NCI-H146 (cell line): ENCODE measurements around the gene SFMBT2.
A peak's percentile ranks its signal among the peaks of the same experiment; 100 is the strongest.

Experiments
- DNase-seq: peaks from one replicate; lab custom pipeline; 2025; lab: John Stamatoyannopoulos, UW

The SFMBT2 gene

DNA sequence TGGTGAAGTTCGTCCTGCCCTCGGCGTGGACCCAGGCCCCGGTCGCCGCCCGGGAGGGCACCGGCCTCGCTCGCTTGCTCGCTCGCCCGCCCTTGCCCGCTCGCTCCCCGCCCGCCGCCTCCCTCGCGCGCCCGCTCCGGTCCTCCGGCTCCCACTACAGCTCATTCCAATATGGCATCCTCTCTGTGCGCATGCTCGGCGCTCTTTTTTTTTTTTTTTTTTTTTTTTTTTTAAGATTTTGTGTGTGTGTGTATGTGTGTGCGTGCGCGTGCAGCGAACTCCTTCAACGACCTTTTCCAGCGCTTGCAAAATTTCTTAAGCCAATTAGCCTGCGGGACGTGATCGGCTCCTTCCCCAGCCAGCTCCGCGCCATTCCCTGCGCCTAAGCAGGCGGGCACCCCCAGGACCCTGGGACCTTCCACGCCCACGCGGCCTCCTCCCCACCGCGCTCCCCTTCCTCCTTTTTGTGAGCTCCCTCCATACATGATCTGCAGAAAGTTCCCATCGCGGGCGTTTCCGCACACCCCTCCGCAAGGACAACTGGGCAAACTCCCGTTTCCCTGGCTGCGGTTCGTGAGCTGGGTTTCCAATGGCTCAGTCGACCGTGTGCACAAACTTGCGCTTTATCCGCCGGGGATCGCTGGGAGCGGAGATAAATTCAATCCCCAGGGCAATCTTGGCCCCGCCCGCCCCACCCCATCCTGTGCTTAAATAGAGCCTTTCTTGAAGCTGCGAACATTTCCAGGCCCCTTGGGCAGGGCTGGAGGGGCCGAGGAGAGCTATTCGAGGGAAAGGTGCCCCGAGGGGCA is at the start of gene SFMBT2:
Gene SFMBT2 (minus strand): TSS at position 173 of the 809 bp plus-strand sequence. CDS start 29,136 bp downstream, outside the sequence.
- peak; percentile 50 for DNase-seq

DNA sequence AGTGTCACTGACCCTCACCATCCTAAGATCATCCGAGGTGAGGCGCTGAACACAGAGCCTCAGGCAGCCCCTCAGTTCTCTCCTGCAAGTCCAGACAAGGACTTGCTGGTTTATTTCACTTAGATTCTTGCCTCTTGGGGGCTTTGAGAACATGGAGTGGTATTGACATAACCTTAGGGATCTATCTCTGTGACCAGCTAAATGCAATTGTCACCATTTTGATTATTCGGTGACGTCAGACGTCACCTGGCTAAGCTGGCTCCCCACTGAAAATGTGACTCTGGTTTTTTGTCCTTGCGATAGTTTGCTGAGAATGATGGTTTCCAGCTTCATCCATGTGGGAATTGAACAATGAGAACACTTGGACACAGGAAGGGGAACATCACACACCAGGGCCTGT is 49.2 kb upstream of the SFMBT2 start:
- no peak for DNase-seq

DNA sequence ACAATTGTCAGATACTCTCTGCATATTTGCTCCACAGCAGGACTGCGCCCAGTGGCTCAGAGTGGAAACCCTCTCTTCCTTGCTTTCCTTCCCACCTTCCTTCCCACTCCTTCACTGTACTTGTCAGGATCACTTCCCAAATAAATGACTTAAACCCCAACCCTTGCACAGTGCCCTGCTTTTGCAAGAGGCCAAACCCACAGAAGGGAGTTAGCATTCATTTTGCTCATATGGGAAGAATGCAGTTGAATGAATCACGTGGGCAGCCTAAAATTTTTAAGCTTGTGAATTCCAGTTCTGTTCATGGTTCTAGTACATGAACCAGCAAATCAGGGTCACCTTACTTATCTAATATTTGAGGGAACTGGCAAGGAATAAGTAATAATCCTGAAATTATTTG is 47.7 kb upstream of the SFMBT2 start:
- DNase-seq, result no peak

DNA sequence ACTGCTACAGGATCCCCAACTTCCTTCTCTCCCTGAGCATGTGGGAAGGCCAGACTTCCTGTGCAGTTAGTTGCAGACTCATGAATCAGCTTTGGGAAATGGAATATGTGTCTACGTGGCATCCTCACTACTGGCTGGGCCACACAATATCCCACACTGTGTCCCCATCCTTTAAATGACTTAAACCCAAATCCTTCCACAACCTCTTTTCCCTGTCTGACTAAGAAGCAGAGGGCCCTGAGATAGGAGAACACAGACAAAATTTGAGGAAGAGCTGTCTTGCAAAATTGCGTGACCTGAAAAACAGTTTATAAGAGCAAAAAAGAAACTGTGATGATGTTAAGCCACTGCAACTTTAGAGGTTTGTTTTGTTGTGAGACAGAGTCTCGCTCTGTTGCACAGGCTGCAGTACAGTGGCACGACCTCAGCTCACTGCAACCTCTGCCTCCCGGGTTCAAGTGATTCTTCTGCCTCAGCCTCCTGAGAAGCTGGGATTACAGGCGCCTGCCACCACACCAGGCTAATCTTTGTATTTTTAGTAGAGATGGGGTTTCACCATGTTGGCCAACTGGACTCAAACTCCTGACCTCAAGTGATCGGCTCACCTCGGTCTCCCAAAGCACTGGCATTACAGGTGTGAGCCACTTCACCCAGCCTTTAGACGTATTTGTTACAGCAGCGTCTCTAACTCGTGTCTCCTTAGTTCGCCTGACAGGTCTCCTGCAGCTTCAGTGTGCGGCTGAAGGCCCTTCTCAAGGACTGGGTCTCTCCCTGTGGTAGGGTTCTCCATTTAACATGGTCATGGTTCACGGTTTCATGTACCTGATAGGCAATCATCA is 46.9 kb upstream of the SFMBT2 start:
- no peak for DNase-seq

DNA sequence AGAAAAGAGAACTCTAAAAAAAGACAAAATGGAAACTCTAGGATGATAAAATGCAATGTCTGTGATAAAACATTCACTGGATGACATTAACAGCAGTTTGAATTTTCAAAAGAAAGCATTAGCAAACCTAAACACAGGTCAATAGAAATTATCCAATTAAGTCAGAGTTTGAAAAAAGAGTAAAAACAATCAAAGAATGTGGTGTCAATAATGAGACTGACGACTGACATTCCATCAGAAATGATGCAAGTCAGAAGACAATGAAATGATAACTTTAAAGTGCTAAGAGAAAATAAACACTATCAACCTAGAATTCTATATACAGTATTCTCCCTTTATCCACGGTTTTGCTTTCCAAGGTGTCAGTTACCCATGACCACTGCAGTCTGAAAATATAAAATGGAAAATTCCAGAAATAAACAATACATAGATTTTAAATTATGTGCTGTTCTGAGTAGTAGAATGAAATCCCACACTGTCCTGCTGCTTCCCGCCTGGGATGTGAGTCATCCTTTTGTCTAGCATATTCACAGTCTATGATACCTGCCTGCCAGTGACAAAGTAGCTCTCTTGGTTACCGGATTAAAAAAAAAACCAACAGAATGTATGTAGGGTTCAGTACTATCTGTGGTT is 38.3 kb upstream of the SFMBT2 start:
- no peak for DNase-seq

DNA sequence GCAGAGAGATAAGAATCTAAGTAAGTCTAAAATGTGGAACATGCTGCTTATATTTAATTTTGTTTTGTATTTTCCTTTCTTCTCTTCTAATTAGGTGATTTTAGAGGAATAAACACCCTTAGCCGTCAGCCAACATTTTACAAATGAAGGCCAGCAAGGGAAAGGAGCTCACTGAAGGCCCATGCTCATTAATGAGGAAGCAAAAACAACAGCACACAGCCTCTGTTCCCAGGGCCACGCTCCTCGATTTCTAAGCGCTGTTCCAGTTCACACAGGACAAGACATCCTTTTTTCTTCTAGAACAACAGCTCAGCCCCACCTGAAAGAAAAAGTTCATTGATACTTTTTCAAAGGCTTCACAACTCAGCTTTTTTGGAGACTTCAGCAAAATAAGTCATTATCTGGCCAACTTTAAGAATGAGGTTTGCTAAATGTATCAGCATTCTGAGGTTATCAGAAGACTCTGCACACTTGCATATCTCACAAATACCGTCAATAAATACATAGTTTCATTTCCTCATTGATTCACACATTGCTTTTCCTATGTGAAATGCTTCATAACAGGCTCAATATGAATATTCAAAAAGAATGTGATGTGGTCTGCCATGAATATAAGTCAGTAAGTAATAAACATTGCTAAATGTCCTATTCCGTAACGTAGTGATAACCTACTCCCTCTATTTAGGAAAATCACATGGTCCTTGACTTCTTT is 34.8 kb upstream of the SFMBT2 start:
- DNase-seq, result no peak

DNA sequence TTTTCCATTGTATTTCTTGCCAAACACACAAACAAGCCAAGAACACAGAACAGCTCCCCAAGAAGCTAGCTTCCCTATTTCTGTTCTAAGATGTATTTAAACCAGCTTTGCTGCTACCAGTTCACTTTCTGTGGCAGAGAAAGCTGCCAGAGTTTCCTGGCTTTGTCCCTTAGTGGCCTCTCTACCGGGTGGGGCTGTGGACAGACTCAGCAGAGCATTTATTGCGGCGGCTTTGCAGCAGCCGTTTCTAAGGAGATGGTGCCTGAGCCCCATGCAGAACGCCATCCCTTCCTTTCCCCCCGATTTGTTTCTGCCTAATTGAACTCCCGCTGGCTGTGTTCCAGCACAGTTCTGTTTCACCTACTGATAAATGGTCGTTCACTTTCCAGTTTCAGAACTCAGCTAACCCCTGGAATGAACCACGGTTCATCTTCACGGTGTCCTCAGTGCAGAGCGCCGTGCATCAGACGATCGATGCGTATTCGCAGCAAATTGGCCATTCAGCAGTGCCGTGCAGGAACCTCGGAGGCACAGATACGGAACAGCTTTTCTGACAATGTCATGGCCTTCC is 33.8 kb upstream of the SFMBT2 start:
- DNase-seq, result no peak

DNA sequence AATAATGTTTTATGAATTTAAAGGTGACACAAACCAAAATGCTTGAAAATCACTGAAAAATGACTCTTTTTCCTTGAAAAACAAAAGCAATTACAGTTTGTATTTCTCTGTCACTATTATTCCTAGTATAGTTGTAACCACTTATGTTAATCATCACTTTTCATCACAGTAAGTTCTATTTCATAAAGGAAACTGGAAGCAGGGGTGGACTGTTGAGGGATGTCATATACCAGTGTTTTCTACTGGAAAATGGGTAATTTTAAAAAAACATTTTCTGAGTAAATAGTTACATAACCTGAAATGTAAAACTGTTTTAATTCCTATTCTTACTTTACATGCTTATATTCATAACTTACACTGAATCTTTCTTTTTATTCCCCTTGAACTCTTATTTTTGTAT is 32.2 kb upstream of the SFMBT2 start:
- no peak for DNase-seq

DNA sequence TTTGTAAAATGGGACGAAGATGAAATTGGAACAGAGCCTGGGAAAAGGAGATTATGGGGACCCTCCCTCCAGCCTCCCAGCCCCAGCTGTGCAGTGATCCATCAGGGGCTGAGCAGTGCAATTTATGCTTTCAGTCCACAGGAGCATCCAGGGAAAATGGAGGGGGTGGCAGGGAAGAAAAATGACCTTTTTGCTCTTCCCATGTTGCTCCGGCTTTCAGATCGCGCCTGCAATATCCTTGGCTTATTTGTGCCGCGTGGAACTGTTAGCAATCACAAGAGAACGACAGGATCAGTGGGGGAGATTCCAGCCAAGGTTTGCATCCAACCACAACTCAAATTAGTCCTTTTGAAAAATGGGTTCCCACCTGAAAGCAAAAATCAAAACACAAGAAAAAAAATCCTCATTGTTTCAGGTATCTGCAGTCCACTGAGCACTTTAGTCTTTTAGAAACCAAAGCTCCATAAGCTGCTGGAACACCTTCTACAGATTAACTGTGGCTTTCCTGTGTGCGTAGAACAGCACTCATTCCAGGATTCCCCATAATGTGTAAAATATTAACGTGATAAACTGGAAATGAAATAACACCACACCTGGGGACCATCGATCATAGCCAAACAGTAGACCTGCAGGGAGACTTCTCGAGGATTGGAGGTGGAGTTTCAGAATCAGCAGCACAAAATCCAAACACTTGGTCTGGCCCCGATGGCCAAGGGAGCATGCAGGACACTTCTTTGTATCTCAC is 30.7 kb upstream of the SFMBT2 start:
- DNase-seq, result no peak

DNA sequence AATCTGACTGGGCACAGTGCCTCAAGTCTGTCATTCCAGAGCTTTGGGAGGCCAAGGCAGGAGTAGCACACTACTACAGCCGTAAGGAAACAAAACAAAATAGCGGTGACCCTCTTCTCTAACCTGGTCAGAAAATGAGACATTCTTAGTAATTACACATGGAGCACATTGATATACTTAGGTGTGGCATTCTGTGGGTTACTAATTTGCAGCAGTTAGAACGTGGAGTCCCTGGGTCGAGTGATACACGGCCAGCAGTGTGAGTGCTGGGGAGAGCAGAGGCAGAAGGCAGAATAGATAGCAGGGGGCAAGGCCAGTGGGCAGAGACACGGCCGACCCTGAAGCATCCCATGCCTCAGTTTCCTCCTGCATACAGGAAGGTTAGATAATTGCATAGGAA is 28.9 kb upstream of the SFMBT2 start:
- no peak for DNase-seq

DNA sequence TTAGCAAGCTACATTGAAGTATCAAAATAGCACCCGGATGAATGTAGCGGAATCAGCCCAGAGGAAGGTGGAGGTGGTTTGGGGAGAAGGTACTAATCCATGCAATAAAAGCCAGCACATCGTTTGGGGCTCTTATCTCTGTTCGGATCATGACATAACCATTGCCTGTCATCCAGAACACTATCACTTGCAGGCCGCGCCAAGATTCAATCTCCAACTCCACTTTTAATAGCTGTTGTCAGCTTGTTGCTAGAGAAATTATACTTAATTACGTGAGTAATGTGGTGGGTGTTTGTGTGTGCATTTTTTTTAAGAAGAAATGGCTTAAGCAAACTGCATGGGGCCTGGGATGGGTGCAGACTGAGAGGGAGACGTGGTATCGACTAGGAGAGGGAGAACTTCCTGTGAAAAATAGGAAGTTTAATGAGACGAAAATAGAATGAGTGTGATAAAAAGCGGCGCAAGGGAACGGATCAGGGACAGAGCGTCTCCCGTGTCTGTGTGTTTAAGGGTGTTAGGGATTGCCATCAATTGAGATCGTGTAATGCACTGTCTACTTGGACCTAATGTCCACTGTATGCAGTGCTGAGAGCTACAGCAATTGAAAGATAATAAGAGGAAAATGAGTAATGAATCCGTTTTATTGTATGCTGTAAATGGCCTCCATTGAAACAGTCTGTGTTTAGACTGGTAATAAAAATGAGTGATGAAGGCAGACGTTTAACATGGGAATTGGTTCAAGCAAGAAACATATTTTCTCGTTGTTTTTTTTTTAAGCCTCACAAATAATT is 27.6 kb upstream of the SFMBT2 start:
- DNase-seq, result no peak

DNA sequence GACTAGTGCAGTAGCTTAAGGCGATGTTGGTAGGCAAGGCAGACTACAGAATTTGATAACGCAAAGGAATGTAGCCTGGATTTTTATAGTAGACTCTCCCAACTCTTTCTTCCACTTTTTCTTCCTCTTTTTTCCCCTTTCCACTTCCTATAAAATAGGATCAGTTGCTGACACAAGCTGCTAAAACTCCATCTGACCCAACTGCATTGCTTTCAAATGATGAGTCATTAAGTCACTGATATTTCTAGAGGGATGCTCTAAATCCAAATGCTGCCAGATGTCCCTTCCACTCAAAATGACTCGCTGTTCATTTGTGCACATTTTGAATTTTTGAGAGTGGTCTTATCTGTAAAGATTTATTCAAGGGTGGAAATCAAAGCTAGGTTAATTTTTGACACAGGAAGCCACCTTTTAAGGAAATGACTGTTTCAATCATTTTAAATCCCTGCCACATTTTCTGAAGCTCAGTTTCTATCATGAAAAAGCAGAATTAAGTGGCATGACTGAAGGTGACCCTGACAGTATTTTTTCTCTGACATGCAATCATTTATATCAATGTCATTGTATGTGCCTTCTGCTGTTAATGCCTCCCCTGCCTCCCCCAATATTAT is 25.8 kb upstream of the SFMBT2 start:
- DNase-seq, result no peak

DNA sequence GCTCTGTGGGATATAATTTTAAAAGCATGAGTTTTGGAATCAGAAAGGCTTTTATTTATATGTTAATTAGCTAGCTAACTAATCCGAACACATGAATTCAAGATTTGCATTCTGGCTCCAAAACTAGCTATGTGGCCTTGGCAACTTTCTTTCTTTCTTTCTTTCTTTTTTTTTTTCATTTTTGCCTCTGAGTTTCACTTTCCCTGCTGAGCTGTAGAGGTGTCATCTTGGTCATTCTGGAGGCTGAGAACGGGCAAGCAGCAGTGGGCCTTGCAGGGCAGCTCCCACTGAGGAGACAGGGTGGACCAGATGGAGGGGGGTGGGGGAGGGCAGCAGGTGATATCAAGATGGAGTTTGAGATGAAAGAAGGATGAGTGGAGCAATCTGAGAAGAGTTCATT is 24.8 kb upstream of the SFMBT2 start:
- DNase-seq, result no peak

DNA sequence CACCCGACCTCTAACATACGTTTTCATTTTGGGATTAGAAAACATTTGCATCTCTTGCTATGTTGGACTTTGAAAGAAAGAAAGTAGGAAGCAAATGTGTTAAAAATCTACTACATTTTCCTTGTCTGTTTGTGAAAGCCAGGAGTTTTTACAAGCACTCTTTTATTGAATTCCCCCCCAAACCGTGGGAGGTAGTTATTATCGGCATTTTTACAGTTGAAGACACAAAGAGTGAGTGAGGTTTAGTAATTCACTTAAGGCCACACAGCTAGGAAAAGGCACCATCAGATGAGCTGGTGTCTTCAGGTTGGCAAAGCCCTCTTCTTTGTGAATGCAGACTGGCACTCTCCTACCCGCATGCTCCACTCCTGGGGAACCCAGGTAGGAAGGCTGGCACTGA is 23.5 kb upstream of the SFMBT2 start:
- DNase-seq, result no peak

DNA sequence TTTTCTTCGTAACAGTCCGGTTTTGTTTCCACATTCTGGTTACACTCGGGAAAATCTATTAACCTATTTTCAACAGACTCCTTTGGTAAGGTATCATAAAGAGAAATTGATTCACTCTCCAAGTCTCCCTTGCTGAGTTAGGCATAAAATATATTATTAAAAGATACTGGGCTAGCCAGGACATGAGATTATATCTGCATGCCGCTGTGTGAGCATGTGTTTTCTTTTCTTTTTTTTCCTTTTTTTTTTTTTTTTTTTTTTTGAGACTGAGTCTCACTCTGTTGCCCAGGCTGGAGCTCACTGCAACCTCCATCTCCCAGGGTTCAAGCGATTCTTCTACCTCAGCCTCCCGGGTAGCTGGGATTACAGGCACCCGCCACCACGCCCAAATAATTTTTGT is 23.0 kb upstream of the SFMBT2 start:
- no peak for DNase-seq

DNA sequence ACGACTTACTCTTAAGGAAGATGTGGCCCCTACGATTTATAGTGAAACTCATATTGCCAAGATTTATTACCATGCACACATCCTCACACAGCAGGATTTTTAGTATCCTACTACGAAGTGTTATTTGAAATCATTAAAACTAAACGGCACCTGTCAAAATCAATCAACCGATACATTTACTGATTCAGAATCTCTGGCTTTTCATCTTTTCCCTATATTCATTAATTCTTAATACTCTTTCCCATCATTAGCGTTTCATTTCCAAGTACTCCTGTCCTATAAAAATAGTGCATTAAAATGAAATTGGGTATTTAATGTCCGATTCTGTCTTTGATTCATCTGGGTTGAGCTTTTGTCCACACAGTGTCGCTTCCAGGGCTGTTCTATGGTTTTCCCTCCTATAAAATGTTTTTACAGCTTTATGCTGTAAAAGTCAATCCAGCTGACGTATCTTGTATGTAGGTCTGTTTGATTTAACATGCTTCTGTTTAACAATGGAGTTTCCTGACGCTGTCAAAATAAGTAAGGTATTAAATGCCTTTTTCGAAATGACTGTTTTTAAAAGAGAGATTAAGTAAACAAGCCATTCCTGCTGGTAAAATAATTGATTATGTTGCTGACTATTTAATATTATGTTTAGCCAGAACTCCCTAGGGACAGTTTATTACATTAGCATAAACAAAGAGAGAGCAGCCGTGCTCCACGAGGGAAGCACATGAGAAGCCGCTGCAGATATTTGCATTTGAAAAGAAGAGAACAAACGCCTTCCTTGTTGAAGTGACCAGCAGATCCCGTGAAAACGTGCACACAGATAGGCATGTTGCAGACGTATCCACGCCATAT is 22.3 kb upstream of the SFMBT2 start:
- peak; percentile 39 for DNase-seq

DNA sequence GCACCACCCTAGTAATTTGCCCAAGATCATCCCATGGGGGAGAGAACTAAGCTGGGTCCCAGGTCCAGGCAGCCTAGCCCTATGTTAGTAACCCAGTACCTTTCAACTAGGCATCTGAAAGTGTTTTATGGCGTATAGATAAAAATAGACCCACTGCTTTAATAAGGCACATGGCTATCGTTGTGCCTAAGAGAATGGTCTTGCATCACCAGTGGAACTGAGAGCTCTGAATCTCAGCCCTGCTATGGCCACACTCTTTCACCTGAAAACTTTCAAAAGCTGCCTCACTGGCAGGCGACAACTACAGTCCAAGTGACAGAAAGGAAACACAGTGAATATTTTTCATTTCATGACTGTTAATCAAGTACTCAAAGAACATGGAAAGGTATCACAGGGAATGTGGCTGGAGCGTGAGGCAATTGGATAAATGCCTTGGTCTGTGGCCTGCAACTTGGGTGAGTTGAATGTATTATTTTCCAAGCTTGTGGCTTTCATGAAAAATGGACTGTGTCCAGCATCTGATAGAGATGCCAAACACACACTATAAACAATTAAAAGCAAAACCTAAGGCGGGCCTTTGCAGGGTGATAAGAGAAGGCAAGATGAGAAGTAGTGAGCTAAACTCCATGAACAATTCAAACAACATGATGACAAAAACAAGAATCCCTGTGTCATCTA is 18.0 kb upstream of the SFMBT2 start:
- DNase-seq, result no peak

DNA sequence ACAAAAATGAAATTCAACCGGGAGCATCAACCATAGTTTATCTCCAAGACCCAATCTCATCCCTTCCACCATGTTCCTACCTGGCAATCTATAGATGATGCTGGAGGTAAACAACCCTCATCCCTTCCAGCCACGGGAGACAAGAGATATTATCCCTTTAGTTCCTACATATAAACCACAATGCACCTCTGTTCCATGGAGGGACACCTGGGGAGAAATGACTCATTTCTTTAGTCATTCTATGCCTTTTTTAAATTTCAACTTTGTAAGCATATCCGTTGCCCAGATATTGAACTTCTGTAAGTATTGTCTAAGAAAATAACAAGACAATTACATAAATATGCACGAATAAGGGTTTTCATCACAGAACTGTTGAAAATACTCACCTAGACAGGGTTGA is 15.5 kb upstream of the SFMBT2 start:
- no peak for DNase-seq
